ENCODE measurements around the gene MAGOHB.

GRCh38 chr12:10557329-10557728 lies 56.1 kb downstream of the MAGOHB start:
- TF ChIP-seq CTCF (IDR thresholded peaks at IDR 0.05; ENCODE audit: insufficient read depth, low read length, poor library complexity, severe bottlenecking), result no peak
- TF ChIP-seq EZH2phosphoT487 (conservative IDR thresholded peaks at IDR 0.05; ENCODE audit: low read length), result no peak

All from SU-DHL-6 (cell line).